Activated CD4-positive, alpha-beta T cell treated with anti-CD3 and anti-CD28 coated beads for 48 hours (primary cell): ENCODE results near the gene SH2B2.
A peak's percentile ranks its signal among the peaks of the same experiment; 100 is the strongest.

Experiments
- DNase-seq: peaks from one replicate; pipeline ENCODE4 v3.0.0-alpha.2; 2020

SH2B2 gene

GRCh38 chr7:102286237-102287110 lies at the start of gene SH2B2:
SH2B2 (plus strand) TSS chr7:102286868; CDS start chr7:102300551, 13,683 bp downstream.
- peak; percentile 38 for DNase-seq

- no peak for DNase-seq
These were observed 47.4 kb upstream of the SH2B2 start for GRCh38 chr7:102239206-102239820.

- no peak for DNase-seq
These were observed 45.2 kb upstream of the SH2B2 start for GRCh38 chr7:102241431-102241830.

- DNase-seq = no peak
These were observed 42.1 kb upstream of the SH2B2 start for GRCh38 chr7:102244601-102245000.

GRCh38 chr7:102248081-102248455 lies 38.6 kb upstream of the SH2B2 start:
- no peak for DNase-seq

GRCh38 chr7:102248456-102249395 lies 37.9 kb upstream of the SH2B2 start:
- DNase-seq = no peak

- no peak for DNase-seq
These were observed 34.9 kb upstream of the SH2B2 start for GRCh38 chr7:102251531-102252365.

GRCh38 chr7:102252366-102252982 lies 34.2 kb upstream of the SH2B2 start:
- no peak for DNase-seq

- no peak for DNase-seq
These were observed 33.3 kb upstream of the SH2B2 start for GRCh38 chr7:102253066-102253972.

GRCh38 chr7:102253973-102254370 lies 32.7 kb upstream of the SH2B2 start:
- DNase-seq = no peak

- no peak for DNase-seq
These were observed 32.1 kb upstream of the SH2B2 start for GRCh38 chr7:102254521-102254920.

- DNase-seq = no peak
These were observed 31.2 kb upstream of the SH2B2 start for GRCh38 chr7:102255501-102255900.

- DNase-seq = no peak
These were observed 30.8 kb upstream of the SH2B2 start for GRCh38 chr7:102255916-102256315.

GRCh38 chr7:102258073-102258748 lies 28.5 kb upstream of the SH2B2 start:
- no peak for DNase-seq

- no peak for DNase-seq
These were observed 27.9 kb upstream of the SH2B2 start for GRCh38 chr7:102258749-102259107.

GRCh38 chr7:102260856-102261255 lies 25.8 kb upstream of the SH2B2 start:
- no peak for DNase-seq

GRCh38 chr7:102261451-102261850 lies 25.2 kb upstream of the SH2B2 start:
- DNase-seq = no peak

GRCh38 chr7:102262546-102262945 lies 24.1 kb upstream of the SH2B2 start:
- no peak for DNase-seq

- DNase-seq = no peak
These were observed 22.2 kb upstream of the SH2B2 start for GRCh38 chr7:102264367-102264891.

- DNase-seq = no peak
These were observed 20.1 kb upstream of the SH2B2 start for GRCh38 chr7:102266541-102266940.
